Osteocyte (in vitro differentiated cells): ENCODE data around the gene DENND4B. TPM values are rescaled to one million over a fixed set of nuclear protein-coding genes. Genes with fewer than 3 reads are reported as not detected.

Experiments used
- DNase-seq: peaks from one replicate; pipeline ENCODE4 v3.0.0; 2021; ENCODE audit warnings: mixed read lengths; ENCODE audit not compliant: unreplicated experiment; ENCODE audit errors: extremely low spot score
- H3K27ac Mint-ChIP-seq: one replicate; pipeline ENCODE4 v1.8.0; 2021; ENCODE audit warnings: mild to moderate bottlenecking, mixed read lengths; ENCODE audit not compliant: unreplicated experiment
- H3K27me3 Mint-ChIP-seq: one replicate; pipeline ENCODE4 v1.8.0; 2021; ENCODE audit warnings: mixed read lengths; ENCODE audit not compliant: unreplicated experiment
- H3K36me3 Mint-ChIP-seq: one replicate; pipeline ENCODE4 v1.8.0; 2021; ENCODE audit warnings: mixed read lengths; ENCODE audit not compliant: unreplicated experiment
- H3K4me1 Mint-ChIP-seq: one replicate; pipeline ENCODE4 v1.8.0; 2021; ENCODE audit warnings: mixed read lengths; ENCODE audit not compliant: unreplicated experiment
- H3K4me3 Mint-ChIP-seq: one replicate; pipeline ENCODE4 v1.8.0; 2021; ENCODE audit warnings: mild to moderate bottlenecking, moderate library complexity, mixed read lengths; ENCODE audit not compliant: unreplicated experiment
- H3K9me3 Mint-ChIP-seq: one replicate; pipeline ENCODE4 v1.8.0; 2021; ENCODE audit warnings: mixed read lengths; ENCODE audit not compliant: unreplicated experiment
- total RNA-seq: library from RNA; stranded (reverse); gene quantifications from 2 replicates; pipeline ENCODE4 v1.2.1, GENCODE V29; 2021
- TF ChIP-seq, protein P1 (sequence below): fragments of 200-600 bp; sonication (generic); IDR thresholded peaks from 2 replicates; pipeline ENCODE4 v1.5.0; 2021; ENCODE audit warnings: antibody characterized with exemption, mild to moderate bottlenecking, moderate library complexity

The DENND4B gene
- total RNA-seq, 1 donor from 2014 or later: 53.1 TPM

DNA sequence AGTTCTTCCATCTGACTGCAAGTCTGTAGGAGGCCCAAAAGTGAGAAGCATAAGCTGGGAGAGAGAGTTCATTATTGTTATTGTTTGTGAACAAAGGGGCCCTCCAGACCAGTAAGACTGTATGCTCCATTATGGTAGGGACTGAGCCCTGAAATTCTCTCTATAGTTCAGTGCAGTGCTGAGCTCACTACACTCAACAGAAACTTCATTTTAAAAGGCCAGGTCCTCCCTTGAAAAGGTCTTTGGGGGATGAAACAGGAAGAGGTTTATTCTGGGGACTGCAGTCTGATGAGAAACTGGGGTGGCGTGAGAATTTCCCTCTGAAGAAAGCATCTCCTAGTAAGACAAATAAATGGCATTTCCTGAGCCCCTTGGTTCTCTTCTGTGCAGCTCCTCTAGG, 18.3 kb downstream of the DENND4B start:
- Mint-ChIP-seq H3K9me3 (no peaks in the 10 kb centered on the region), H3K4me3 (no peak overlapping the region), H3K4me1 (peaks cover 14% of the 10 kb centered on the region), H3K27me3 (no peaks in the 10 kb centered on the region), H3K27ac (no peak overlapping the region), H3K36me3 (peaks cover 5% of the 10 kb centered on the region)
- no peak for DNase-seq
- TF ChIP-seq, protein P1, sequence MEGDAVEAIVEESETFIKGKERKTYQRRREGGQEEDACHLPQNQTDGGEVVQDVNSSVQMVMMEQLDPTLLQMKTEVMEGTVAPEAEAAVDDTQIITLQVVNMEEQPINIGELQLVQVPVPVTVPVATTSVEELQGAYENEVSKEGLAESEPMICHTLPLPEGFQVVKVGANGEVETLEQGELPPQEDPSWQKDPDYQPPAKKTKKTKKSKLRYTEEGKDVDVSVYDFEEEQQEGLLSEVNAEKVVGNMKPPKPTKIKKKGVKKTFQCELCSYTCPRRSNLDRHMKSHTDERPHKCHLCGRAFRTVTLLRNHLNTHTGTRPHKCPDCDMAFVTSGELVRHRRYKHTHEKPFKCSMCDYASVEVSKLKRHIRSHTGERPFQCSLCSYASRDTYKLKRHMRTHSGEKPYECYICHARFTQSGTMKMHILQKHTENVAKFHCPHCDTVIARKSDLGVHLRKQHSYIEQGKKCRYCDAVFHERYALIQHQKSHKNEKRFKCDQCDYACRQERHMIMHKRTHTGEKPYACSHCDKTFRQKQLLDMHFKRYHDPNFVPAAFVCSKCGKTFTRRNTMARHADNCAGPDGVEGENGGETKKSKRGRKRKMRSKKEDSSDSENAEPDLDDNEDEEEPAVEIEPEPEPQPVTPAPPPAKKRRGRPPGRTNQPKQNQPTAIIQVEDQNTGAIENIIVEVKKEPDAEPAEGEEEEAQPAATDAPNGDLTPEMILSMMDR: no peak

DNA sequence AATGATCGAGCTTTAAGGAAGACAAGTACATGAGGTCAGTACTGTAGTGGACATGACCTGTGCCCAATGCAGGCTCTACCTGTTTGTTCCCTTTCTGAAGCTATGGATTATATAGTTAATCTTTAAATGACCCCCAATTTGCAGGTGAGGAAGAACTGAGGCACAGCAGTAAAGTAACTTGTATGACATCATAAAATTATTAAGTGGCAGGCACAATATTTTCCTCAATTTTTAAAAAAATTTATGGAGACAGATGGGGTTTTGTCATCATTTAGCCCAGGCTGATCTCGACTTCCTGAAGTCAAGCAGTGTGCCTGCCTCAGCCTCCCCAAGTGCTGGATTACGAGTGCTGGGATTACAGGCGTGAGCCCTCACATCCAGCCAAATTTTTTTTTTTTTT, 20.1 kb downstream of the DENND4B start:
- DNase-seq: no peak
- H3K36me3 Mint-ChIP-seq: peaks cover 5% of the 10 kb centered on the region
- TF ChIP-seq, protein P1: no peak
- H3K4me1 Mint-ChIP-seq: peaks cover 17% of the 10 kb centered on the region
- no peak overlapping the region for H3K4me3 Mint-ChIP-seq
- no peak overlapping the region for H3K27ac Mint-ChIP-seq
- no peaks in the 10 kb centered on the region for H3K9me3 Mint-ChIP-seq
- no peaks in the 10 kb centered on the region for H3K27me3 Mint-ChIP-seq

DNA sequence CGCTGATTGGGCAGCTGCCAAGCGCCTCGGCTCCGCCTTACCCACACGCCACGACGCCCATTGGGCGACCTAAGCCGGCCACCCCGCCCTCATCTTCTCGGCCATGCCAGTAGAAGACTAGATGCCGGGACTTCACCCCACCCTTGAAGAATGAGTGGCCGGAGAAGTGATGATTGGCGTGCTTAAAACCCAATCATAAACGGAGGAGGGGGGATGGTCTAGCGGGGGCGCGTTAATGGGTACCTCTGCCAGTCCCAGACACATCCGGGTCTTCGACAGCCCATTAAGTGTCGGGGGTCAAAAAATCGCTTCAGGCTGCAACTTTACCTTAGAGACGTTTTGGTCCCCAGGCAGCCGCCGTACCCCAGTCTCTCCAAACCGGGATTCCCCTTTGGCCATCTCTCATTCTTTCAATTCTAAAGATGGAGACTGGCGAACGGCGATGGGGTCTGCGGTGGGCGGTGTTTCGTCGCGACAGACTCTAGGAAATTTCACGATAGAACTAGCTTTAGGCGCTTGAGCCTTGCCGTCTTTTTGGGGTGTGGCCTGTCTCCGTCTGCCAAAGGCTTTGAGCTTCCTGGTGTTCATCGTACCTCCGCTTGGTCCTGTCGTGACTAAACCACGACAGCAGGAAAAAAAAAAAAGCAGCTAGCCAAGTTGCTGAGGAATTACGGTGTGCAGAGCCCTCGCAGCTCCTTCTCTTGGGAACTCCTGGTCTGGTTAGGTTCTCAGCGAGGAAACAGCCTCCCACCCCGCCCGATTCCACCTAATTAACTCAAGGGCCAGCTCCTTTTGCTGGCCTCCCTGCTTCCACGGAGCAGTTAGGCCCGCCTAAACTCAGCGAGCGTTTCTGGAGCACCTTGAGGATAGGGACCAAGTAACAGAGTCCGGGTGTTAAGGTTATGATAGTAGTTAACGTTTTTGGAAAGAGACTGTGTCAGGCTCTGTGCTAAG, 23.3 kb downstream of the DENND4B start, which contains the start of gene GATAD2B:
Gene GATAD2B (minus strand): TSS at position 1 of the 954 bp plus-strand sequence. CDS start 94,625 bp downstream, outside the sequence.
- Mint-ChIP-seq H3K27ac (peak within 1 kb of the TSS; percentile 96), H3K4me3 (peak within 1 kb of the TSS; percentile 93), H3K9me3 (no peaks in the 10 kb centered on the region), H3K27me3 (no peaks in the 10 kb centered on the region), H3K36me3 (no peaks in the 10 kb centered on the region), H3K4me1 (peaks cover 36% of the 10 kb centered on the region)
- DNase-seq: peak; percentile 99
- TF ChIP-seq, protein P1: no peak

DNA sequence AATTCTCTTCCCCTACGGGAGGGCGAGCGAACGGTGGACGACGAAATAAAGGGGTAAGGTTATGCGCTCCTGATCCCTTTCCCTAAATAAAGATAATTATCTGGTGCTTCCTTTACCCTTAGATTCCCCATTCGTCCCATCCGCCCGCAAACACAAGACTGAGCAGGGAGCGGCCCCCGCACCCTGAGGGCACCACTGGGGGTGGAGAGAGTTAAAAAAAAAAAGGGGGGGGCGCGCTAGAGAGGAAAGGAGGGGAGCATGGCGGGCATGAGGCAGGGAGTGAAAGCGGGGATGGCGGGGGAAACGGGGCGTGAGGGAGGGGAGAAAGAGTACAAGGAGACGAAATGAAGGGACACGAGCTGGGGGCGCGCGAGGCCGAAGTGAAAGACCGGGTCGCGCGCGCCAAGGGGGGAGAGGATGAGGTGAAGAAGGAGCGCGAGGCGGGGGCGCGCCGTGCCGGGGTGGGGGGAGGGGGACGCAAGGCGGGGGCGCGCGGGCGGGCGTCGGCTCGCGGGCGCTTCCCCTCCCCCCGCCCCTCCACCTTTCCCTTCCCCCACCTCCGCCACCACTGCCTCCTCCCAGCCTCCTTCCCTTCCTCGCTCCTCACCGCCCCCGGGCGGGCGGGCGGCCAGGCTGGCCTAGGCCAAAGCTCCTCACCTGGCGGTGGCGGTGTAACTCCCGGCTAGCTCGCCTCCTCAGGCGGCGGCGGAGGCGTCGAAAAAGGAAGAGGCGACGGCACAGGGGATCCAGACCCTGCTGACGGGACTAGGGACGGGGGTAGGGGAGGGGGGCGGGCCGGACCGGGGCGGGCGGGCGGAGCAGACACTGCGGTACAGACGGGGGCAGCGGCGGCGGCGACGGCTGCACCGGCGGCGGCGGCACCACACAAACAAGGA, 24.2 kb downstream of the DENND4B start:
- Mint-ChIP-seq H3K27me3 (no peaks in the 10 kb centered on the region), H3K27ac (peak overlapping the region; percentile 81), H3K4me1 (peaks cover 40% of the 10 kb centered on the region), H3K36me3 (no peaks in the 10 kb centered on the region), H3K9me3 (no peaks in the 10 kb centered on the region), H3K4me3 (peak overlapping the region; percentile 93)
- peak; percentile 84 for DNase-seq
- TF ChIP-seq, protein P1: no peak

DNA sequence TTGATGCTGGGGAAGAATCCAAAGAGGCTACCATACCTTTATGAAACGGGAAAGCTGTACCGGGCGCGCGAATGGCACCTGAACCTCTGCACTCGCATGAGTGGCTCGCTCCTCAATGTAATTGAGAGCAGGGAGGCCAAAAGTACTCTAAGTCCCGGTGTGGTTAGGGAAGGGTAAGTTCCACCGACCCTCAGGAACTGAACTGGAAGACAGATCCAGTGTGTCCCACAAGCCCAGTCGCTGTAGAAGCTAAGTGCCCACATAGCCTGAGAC, 24.8 kb downstream of the DENND4B start:
- Mint-ChIP-seq H3K36me3 (no peaks in the 10 kb centered on the region), H3K27me3 (no peaks in the 10 kb centered on the region), H3K4me1 (peaks cover 40% of the 10 kb centered on the region), H3K9me3 (no peaks in the 10 kb centered on the region), H3K4me3 (peak overlapping the region; percentile 92), H3K27ac (peak overlapping the region; percentile 81)
- no peak for DNase-seq
- TF ChIP-seq, protein P1: no peak
